HG03135 (cell line): ENCODE measurements around the gene TMED8.
A peak's percentile ranks its signal among the peaks of the same experiment; 100 is the strongest.
"Not testable (repeated sequence)": the region's sequence is repeated elsewhere in the genome, so short reads cannot be mapped to it uniquely, and the experiment has no call there.

ENCODE experiments used
- ATAC-seq: cut with Tn5 transposase; IDR thresholded peaks from one replicate; pipeline ENCODE4 v1.9.1; 2021; ENCODE audit warnings: mild to moderate bottlenecking, moderate library complexity; ENCODE audit not compliant: unreplicated experiment

TMED8 gene

GRCh38 chr14:77324289-77324688 lies 52.6 kb downstream of the TMED8 start:
- ATAC-seq, result no peak

GRCh38 chr14:77323571-77323970 lies 53.3 kb downstream of the TMED8 start:
- ATAC-seq, result no peak

DNA sequence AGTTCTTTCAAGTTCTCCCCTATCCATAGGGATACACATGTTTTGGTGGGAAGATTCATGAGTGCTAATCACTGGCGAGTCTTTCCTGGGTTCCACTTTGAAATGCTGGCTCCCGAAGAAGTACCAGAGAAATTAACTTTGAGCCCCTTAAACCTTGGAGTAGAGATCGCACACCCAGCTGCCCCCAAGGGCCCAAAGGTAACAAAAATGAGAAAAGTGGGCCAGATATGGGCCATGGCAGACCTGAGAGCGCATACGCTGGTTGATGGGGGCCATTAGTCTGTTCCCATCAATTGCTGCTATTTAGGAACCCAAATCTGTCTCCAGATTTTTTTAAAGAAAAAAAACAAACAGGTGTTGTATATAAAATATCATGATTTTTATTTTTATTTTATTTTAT lies 53.9 kb downstream of the TMED8 start:
- ATAC-seq, result no peak

- ATAC-seq, result no peak
Measured at GRCh38 chr14:77322250-77322902, 54.5 kb downstream of the TMED8 start.

GRCh38 chr14:77320238-77320935 lies 56.5 kb downstream of the TMED8 start, which contains the start of gene POMT2:
Gene POMT2 (minus strand): TSS chr14:77320883. CDS start chr14:77320681, 202 bp downstream.
- peak; percentile 68 for ATAC-seq

DNA sequence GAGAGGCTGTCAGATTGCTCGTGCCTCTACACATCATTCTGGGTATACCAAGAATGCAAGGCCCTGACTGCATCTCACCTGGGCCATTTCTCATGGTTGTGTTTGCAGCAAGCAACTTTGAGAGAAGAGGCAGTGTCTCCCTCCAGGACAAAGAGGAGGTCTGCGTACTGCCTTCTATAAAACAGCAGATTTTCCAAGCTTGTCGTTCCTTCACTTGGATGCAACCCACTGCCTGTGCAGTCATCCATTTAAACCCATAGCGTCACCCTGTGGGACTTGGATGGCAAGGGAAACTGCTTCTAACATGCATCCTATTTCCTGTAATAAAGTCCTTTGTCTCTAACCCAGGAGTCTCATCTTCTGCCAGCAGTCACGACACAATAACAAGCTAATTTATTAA lies 57.5 kb downstream of the TMED8 start:
- no peak for ATAC-seq

DNA sequence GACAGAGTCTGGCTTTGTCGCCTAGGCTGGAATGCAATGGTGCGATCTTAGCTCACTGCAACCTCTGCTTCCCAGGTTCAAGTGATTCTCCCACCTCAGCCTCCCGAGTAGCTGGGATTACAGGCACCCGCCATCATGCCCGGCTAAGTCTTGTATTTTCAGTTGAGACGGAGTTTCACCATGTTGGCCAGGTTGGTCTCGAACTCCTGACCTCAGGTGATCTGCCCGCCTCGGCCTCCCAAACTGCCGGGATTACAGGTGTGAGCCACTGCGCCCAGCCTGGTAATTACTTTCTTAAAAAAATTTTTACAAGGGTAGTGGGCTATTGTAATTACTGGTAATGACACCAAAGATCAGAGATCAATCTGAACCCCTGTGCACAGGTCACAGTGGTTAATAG lies 58.1 kb downstream of the TMED8 start:
- ATAC-seq, result not testable (repeated sequence)

- no peak for ATAC-seq
Measured at GRCh38 chr14:77318006-77318553, 58.8 kb downstream of the TMED8 start.

DNA sequence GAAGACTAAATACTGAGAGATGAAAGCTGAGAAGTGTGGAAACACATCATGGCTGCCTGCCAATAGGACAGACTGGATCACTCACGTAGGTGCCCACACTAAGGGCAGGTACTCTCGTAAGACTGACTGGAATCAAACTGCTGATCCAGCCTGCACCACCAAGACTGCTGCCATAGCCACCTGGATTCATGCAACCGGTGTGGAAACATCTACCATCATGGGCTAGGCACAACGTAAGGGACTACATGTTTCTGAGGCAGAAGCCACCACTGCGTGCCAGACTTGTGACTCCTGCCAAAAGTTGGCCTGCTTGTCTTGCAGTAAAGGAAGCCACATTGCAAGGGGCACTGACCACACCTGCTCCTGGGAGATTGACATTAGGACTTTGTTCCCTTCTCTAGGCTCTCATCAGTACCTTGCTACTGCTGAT lies 60.0 kb downstream of the TMED8 start:
- ATAC-seq, result no peak

DNA sequence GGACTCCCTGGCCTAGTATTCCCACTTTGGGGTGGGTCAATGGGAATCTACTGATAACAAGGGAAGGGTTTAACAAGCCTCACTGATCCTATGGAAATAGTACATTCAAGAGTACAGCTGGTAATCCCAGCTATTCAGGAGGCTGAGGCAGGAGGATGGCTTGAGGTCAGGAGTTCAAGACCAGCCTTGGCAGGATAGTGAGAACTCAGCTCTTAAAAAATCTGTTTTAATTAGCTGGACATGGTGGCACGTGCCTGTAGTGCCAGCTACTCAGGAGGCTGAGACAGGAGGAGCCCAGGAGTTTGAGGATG lies 60.7 kb downstream of the TMED8 start:
- no peak for ATAC-seq

- ATAC-seq, result no peak
Measured at GRCh38 chr14:77314539-77315457, 62.1 kb downstream of the TMED8 start.

DNA sequence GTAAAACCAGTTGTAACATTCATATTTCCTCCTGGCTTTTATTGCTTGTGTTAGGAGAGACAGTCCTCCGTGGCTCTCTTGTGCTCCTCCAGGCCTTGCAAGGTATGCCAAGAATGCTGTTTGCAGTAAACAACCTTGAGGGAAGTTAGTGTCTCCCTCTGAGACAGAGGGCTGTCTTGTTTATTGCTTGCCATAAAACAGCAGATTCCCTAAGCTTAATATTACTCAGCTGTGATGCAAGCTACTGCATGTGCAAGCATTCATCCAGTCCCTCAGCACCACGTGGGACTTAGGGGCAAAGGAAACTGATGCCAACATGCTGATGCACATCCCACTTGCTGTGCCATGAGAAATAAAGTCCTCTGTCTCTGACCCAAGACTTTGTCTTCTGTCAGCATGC lies 62.9 kb downstream of the TMED8 start:
- ATAC-seq, result no peak

- ATAC-seq, result no peak
Measured at GRCh38 chr14:77313371-77313770, 63.5 kb downstream of the TMED8 start.

GRCh38 chr14:77311217-77311616 lies 65.7 kb downstream of the TMED8 start:
- ATAC-seq, result no peak

DNA sequence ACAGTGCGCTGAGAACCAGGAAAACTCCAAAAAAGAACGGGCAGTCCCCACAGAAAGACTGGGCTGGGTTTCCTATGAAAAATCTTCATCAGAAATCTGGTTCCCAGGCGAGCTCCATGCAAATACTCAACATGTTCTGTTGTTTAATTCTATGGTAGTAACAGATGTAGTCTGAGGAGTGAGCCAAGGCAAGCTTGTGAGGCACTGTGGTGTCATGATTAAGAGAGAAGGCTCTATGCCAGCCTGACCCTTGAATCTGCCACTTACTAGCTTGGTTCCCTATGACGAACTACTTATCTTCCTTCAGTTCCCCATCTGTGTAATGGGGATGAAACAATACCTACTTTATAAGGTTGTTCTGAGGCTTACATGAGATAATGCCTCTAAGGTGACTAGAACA lies 66.9 kb downstream of the TMED8 start:
- no peak for ATAC-seq

- no peak for ATAC-seq
Measured at GRCh38 chr14:77309131-77309530, 67.8 kb downstream of the TMED8 start.

DNA sequence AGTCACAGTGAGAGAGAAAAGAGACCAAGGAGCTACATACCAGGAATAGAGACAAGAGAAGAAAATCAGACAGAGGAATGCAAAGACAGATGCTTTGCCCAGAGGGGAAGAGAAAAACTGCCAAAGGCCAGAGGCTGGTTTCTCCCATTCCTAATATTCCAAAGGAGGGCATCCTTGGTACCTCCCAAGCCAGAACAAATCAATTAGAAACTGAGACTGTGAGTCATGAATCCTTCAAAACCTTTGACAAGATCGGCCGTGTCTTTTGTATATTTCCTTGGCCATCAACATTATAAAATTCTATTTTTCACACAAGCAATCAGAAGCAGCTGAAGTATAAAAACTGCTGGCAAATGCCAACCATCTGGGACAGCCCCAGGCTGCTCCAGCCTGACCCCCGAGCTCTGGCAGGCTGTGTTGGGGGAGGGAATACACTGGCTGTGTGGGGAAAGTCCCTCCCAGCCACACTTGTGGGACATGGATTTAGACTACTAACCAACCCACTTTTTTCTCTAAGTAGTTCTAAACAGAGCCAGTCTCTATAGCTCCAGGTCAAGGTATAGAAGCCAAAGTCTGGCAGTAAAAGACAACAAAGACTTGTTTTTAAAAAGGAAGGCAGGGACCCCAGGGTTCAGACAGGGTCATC lies 69.9 kb downstream of the TMED8 start:
- ATAC-seq, result no peak

DNA sequence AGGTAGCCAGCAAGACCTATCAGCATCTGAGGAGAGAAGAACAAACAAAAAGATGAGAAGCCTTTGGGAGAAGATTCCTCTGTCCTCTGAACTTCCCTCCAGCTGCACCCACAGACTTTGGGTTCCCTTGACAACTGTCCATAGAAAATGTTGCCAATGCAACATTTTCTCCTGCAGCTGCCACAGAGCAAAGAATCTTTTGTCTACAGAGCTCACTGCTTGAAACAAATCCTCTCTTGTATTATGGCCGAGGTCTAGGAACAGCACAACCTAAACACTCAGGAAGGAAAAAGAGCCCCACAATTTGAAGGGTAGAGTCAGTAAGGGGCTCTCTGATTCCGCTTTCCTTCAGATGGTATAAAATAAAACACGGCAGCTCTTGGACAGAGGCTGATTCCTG lies 70.5 kb downstream of the TMED8 start:
- no peak for ATAC-seq

GRCh38 chr14:77305696-77306095 lies 71.2 kb downstream of the TMED8 start:
- ATAC-seq, result no peak

GRCh38 chr14:77303417-77304156 lies 73.3 kb downstream of the TMED8 start:
- no peak for ATAC-seq
